DMS114 treated with DMSO at 0.1 percent for 48 hours (cell line): Measurements from ENCODE around the gene MRPL21.
"Not testable (repeated sequence)": the region's sequence is repeated elsewhere in the genome, so short reads cannot be mapped to it uniquely, and the experiment has no call there.

Experiments
- DNase-seq: peaks from one replicate; lab custom pipeline; 2025; ENCODE audit not compliant: unreplicated experiment; lab: John Stamatoyannopoulos, UW

Gene MRPL21

DNA sequence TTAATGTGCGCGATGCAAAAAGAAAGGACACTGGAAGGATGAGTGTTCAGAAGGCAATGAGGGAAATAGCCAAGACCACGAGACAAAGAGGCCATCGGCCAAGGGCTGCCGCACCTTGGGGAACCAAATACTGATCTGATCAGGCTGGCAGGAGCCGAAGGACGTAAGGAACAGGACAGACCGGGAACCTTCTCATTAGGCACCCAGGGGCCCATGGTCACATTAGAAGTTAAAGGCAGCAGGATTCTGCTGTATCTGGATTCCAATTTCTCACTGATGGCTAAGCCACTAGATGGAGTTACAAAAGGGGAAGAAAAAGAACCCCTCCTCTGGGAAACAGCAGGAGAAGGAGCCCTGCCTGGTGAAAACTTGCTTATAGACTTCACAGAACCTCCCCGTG is 33.2 kb downstream of the MRPL21 start:
- DNase-seq: peak; percentile 92

DNA sequence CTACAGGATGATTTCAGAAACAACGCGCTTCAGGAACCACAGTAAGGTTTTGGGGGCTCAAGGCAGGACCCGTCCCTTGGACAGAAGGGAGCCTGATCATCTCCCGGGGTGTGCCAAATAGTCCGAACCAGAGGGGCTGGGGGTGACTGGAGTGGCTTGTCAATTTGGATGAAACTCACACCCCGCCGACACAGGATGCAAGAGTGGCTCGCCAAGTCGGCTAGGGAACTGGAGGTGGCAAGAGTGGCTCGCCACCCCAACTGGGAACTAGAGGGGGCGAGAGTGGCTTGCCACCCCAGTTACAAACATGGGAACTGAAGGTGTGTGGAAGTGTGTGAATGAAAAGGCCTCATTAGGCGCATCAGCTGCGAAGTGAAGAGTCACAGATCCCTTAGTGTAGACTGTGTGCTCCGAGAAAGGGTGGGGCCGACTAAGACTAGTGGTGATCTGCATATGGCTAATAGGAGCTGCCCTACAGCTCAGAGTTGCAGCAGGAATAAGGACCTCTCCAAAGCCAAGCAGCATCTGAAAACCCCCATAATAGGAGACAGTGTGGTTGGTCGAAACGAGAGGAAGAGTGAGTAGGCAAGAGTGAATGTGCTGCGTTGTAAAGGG is 35.3 kb downstream of the MRPL21 start:
- no peak for DNase-seq

DNA sequence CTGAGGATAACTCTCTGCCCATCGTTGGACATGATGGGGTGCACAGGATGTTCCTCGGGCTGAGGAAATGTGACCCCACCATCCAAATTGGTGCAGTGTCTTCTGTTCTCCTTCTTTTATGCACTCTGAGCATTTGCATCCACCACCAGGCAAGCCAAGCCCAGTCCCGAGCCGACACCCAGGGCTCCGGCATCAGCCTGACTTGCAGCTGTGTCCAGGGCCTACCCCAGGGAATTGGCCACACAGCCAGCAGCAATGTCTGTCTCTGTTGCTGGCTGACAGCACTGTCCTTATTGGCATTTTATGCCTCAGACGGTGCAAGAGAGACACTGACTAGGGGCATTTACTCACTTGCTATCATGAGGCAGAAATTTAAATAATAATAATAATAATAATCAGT is 36.6 kb downstream of the MRPL21 start:
- no peak for DNase-seq

DNA sequence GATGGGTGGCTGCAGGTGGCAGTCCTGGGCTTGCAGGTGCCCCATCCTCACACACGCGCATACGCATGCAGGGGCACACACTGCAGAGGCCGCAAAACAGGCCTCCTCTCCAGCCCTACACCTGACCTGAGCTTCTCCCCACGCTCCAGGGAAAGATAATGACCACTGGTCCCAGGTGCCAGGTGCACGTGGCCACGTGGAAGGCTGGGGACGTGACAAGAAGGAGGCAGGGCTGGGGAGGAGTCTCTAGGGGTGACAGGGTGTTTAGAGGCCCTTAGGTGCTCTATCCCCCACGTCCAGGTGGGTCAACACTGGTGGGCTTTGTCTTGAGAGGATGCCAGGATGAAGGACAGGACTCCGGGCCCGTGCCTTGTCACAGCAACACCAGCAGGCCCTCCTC is 38.4 kb downstream of the MRPL21 start:
- DNase-seq: no peak

DNA sequence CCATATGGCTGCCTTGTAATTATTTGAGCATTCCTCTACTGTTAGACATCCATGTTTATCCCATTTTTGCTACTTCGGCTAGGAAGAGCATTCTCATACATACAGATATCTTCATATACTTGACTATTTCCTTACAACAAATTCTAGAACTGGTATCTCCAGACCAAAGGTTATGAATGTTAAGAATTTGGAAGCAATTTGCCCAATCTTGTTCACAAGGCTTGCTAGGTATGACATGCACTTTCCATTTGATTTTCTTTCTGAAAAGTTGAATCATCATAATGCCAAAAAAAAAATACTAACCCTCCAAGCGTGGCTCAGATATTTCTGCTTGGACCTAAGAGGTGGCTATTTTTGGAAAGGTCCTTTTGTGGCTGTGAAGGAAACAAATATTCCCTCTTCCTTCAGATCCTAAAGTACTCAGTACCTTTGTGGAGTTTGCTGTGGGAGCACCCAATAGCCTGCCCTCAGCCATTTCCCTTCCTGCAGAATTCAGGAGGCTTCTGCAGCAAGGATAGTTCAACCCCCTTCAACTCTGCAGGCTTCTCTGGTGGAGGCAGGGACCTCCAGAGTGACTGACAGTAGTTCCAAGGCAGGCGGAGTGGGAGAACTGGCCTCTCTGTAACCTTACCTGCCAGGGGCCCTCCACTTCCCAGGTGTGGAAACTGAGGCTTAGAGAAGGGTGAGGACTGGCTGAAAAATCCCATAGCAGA is 39.9 kb downstream of the MRPL21 start:
- DNase-seq: no peak

DNA sequence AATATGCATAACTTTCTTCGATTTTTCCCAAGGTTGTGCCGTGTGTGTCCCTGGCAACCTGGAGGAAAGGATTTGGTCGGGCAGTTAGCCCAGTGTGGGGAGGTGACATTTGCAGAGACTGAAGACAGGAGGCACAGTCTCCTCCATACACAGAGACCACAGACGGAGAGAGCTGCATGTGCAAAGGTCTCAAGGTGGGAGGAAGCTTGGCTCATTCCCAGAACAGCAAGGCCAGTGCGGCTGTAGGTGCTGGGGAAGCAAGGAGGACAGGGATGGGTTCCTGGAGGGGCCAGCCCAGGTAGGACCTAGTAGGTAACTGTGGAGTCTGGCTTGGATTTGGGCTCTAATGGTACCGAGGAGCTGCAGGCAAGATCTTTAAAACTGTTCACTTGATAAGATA is 41.2 kb downstream of the MRPL21 start:
- DNase-seq: no peak

DNA sequence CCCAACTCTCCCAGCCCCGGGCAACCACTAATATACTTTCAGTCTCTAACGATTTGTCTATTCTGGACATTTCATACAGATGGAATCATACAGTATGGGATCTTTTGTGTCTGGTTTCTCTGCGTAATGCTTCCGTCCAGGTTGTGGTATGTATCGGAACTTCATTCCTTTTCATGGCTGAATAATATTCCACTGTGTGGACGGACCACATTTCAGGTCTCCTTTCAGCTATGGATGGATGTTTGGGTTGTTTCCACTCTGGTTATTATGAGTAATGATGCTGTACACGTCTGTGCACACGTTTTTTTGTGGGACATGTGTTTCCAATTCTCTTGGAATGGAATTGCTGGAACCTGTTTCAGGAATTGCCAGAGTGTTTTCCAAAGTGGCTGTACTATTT is 44.5 kb downstream of the MRPL21 start:
- DNase-seq: no peak

DNA sequence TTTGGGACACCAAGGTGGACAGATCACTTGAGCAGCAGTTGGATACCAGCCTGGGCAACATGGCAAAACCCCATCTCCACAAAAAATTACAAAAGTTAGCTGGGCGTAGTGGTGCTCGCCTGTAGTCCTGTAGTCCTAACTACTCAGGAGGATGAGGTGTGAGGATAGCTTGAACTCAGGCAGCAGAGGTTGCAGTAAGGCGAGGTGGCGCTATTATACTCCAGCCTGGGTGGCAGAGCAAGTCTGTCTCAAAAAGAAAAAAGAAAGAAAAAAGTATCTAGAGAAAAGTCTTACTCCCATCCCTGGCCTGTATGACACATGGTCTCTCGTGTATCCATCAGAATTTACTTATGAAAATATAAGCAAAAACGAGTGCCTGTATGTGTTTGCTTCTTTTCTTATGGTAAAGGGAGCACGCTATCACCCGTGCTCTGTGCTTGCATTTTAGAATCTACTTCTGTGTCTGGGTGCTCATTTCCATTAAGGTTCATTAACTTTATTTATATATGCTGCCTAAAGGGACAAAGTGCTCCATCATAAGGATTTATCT is 46.5 kb downstream of the MRPL21 start:
- no peak for DNase-seq

DNA sequence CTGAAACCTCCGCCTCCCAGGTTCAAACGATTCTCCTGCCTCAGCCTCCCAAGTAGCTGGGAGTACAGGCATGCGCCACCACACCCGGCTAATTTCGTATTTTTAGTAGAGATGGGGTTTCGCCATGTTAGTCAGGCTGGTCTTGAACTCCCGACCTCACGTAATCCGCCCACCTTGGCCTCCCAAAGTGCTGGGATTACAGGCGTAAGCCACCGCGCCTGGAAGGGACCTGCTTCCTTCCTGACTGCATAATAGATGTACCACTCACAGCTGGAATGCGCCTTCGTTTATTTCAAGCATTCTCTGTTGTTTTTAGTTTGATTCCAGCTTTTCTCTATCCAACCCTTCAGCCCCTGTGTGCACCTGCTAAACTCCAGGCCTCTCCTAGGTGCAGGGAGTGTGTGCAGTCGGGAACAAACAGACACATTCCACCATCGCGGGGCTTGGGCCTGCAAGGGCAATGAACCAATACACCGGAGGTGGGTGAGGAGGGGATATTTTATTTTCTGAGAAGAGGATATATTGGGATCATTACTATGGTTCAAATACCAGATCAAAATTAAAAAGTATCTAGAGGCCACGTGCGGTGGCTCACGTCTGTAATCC is 47.1 kb downstream of the MRPL21 start:
- not testable (repeated sequence) for DNase-seq

DNA sequence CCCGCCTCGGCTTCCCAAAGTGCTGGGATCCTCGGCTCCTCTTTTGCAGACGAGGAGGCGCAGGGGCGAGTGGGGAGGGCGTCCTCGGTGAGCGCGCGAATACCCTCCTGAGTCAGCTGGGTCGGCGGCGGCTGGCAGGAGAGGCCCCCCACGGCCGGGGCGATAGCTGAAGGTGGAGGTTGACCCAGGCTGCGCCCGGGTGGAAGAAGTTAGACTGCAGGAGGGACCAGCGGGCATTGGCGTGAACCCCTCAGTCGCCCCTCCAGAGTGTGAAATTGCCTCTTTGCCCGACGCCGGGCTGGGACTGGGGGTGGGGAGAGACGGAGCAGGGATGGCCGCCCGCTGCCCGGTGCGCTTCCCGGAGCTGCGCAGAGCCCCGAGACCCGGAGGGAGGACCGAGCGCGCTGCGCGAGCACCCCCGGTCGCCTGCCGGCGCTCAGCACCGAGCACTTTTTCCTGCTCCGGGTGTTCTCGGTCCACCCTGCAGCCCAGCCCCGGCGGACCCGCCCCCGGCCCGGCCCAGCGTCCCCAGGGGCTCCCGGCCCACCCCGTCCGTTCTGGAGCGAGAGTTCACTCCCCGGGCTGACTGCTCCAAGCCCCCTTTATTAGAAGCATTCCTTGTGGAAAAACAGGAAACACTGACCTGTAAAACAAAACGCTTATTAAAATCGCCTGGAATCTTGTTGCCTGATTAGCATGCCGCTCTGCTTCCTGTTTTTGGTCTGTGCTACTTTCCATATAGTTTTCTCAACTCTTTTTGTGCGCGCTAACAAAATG is 48.2 kb downstream of the MRPL21 start:
- DNase-seq: peak; percentile 91

DNA sequence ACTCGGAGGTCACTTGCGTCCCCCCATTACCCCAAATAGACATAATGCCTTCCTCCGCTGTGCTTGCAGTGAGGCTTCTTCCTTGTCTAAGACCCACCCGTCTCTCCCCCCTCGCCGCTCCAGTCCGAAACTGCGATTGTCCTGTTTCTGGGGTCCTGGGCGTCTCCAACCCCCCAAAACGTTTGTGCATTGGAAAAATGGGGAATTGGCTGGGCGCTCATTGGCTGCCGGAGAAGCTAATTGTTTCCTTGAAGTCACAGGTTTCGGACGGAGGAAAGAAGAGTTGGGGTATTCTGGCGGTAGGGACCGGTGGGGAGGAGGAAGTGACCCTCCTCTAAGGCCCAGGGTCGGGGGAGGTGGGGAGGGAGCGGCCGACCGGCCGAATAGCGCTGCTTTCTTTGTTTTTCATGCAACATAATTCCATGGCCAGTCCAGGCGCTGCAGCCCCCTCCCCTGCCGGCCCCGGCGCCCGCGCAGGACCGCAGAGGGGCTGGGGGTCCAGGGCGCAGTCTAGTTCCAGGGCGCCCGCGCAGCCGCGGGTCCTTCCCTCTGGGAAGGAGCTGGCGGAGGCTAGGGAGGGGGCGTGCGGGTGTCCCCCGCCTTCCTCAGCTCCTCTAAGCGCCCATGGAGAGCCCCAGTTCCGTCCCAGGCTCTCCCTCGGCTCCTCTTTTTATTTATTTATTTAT is 49.2 kb downstream of the MRPL21 start:
- DNase-seq: no peak

DNA sequence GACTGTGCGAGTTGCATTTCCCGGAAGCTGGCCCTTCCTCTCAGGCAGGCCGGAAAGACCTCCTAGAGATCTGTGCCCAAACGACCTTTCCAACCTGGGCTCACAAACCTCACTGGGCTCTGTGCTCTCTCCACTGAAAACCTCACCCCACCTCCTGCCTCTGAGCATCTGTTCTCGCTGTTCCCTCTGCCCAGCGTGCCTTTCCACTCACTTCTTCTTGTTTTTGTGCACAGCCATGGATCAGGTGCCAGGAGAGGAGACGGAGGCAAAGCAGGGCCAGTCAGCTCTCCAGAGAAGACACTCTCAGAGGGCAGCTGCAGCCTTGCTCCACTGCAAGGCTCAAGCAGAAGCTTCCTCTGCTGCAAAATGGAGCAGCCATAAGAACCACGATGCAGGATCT is 51.0 kb downstream of the MRPL21 start:
- no peak for DNase-seq

DNA sequence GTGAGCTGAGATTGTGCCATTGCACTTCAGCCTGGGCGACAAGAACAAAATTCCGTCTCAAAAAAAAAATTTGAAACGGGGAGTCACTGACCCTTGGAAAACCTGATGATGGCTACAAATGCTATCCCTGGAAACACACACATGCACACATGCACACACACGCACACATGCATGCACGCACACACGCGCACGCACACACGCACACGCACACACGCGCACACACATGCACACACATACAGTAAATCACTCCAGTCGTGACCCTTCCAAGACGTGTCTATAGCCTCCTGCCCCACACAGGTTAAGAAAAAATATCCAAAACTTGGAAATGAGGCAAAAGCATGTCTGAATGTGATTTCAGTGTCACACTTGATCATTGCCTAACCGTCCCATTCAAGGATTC is 55.2 kb downstream of the MRPL21 start:
- no peak for DNase-seq

DNA sequence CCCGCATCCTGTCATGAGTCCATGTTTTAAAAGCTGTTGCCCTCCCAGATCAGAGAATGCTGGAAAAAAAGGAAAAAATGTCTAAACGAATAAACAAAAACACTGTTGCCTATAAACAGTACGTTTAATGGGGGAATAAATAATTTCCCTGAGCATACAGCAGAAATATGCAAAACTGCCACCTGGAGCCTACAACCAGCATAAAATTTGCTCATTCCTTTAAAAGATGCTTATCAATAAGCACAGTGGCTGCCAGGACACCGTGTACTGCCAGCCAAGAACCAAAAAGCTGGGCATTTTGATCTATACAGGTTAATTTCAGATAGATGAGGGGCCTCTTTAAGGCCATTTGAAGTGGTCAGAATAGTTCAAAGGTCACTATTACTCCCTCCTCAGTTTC is 56.2 kb downstream of the MRPL21 start:
- DNase-seq: no peak

DNA sequence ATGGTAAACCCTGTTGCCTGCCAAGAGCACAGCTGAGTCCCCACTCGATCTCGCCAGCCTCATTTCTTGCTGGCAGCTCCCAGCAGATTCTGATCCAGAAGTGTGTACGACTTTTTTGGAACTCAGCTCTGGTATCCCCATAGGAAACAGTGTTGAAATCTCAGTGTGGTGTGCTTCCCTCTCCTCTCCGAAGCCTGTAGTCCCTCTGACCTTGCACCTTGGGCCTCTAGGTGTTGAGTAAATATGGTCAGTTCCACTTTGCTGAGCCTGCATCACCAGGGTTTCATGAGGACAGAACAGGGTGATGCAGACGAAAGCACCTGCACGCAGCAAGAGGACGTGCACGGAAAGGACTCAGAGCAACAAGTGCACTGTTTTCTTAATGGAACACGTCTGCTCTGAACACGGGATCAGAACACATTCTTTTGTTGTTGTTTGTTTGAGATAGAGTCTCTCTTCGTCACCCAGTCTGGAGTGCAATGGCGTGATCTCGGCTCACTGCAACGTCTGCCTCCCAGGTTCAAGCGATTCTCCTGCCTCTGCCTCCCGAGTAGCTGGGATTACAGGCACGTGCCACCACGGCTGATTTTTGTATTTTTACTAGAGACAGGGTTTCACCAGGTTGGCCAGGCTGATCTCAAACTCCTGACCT is 58.2 kb downstream of the MRPL21 start:
- DNase-seq: no peak

DNA sequence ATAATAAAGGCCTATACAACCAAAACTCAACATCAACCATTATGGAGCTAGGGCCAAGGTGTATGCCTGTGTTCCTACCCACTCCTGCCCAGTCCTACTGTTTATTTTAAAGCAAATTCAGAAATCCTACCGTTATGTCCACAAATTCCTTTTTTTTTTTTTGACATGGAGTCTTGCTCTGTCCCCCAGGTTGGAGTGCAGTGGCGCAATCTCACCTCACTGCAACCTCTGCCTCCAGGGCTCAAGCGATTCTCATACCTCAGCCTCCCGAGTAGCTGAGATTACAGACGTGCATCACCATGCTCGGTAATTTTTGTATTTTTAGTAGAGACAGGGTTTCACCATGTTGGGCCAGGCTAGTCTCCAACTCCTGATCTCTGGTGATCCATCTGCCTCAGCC is 58.8 kb downstream of the MRPL21 start:
- DNase-seq: no peak

DNA sequence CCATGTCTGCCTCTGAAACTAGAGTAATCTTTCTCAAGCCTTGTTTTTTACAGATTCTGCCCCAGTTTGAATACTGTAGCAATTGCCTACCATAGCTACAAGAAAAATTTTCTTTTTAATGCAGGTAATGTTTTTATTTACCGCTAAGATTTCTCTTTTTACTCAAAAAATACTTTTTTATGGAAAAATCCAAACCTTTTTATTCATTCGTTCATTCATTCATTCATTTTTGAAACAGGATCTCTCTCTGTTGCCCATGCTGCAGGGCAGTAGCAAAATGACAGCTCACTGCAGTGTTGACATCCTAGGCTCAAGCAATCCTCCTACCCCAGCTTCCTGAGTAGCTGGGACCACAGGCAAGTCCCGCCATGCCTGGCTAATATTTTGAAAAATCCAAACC is 59.3 kb downstream of the MRPL21 start:
- DNase-seq: no peak

DNA sequence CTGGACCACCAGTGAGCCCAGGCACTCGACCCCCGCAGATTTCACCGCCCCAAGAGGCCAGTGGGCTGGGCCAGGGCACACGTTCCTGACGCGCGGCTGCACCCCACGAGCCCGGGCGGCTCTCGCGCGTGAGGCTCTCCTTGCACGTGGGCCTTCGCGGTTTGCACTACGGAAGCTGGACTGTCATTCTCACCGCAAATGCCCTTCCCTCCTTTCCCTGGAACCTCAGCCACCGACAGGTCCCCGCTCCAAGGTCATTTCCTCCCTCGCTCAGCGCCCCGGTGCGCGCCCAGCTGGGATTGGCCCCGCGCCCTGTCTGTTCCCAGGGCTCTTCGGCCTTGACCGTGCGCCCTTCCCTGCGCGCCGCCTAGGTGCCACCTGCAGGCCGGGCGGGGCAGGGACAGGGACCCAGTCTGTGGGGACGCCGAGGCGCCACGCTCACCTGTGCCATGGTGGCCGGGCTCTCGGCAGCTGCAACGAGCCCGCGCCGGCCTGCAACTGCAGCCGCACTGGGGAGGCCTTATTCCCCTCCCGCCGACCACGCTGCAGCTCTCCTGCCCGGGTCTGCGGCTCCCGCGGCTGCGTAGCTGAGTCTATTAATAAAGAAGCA is 59.8 kb downstream of the MRPL21 start:
- DNase-seq: no peak

DNA sequence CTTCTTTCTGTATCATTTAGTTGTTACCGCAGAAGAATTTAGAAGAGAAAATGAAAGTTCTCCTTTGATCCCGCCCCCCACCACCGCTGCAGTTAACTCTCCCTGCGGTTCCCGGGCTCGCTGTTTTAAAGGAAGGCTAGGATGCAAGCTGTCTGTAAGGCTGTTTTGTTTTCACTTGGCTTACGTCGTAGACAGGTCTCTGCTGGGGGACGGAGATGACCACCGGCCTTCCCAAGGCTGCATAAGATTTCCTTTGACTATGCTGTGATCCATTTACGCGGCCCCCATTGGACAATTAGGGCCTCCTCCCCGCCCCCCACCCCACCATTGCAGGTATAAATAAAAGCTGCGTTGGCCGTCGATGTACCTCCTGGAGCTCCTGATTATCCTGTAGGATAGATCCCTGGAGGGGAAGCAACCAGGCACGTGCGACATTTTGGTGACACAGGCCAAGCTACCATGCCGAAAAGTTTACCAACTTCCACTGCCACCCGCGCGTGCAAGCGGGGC is 60.5 kb downstream of the MRPL21 start:
- no peak for DNase-seq
